AG08396 (cell line): ENCODE results near the gene EWSR1.

Experiments
- DNase-seq: peaks from one replicate; pipeline ENCODE4 v3.0.0; 2012; ENCODE audit warnings: low spot score, mixed read lengths

EWSR1 gene

DNA sequence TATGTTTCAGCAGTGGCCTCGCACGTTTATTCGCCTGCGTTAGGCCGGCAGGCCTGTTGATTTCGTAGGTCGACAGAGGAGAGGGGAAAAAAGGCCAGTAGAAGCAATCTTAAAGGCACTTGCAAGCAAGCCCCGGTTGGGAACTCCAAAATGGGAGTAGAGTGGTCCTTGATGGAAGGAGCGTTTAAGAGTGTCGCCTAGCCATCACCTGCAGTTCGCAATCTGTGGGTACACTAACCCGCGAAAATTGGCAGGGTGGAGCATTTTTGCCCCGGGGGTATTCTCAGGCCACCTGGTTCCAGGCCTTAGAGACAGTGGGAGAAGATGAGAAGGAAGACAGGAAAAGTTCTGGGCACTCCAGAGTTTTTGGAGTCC lies 1.1 kb downstream of the EWSR1 start:
- no peak for DNase-seq

DNA sequence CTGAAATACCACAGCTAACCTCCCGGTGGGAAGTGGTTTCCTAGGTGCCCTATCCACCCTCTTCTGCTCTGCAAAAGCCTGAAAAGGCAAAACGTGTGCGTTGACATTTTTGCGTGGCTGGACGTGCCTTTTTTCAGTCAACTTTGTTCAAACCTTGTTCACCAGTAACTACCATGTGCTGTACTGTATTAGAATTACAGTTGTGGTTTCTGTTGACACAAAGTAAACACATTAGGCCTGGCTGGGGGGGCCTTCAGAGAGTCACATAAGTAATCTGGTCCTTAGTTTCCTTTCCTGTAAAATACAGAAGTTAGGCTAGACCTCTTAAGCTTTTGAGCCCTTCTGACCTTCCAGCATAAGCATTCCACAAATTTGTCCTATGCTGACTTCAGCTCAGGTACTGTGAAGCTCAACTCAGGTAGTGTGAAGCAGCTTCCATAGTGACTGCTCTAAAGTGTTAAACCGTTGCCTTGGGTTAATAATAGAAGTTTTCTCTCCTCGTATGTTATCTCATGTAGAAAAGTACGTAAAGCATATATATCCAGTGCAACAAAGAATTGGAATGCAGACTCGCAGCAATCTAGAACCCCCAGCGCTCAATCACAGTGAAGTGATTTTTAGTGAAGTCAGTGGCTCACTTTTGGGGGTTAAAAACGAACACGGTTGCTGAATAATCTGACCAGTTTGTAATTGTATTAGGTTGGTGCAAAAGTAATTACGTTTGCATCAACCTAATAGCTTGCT lies 1.8 kb downstream of the EWSR1 start:
- DNase-seq, result no peak

DNA sequence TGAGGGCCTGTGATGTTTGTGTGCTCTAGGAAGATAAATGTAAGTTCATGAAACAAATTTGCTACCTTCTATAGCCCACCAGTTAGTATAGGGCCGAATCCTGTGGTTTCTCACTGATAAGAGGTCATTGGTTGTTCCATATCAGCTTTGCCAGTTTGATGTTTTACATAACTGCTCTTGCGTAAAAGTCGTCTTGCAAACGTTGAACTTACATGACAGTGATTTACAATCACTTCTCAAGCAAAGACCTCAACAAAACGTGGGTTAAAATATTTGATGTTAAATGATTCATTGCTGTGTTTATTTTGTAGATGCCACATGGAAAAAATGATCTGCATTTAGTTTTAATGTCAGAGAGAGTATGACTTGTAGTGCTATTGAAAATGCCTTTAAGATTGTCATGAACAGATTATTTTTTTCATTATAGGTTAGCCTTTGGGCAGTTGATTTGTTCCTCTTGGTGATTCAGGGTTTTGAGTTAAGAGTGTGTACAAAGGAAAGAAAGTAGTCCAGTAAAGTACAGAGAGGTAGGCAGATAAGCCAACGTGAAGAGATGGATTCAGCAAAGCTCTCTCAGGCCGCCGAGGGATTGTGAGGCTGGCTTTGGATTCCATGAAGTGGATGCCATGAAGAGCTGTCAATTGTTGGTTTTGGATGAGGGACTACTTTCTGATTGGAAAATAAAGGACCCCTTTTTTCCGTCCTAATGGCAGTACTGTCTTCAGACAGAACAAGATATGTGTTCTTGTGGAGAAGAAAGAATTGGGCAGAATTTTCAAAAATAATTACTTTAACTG lies 2.6 kb downstream of the EWSR1 start:
- DNase-seq, result no peak

DNA sequence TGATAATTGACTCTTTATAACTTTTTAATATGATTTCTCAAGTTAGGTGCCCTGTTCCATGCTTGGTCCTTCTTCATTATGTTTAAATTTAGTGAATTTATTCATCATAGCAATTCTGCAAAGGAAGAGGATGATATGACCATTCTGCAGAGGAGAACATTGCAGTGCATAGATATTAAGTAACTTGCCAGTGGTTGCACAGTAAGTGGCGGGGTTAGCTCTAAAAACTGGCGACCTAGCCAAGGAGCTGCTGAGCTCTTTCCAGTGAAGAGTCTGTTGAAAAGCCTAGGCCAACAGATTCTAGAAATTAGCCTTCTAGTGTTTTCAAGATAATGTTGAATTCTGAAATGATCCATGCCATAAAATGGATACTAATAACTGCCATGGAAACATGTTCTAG lies 4.6 kb downstream of the EWSR1 start:
- no peak for DNase-seq

DNA sequence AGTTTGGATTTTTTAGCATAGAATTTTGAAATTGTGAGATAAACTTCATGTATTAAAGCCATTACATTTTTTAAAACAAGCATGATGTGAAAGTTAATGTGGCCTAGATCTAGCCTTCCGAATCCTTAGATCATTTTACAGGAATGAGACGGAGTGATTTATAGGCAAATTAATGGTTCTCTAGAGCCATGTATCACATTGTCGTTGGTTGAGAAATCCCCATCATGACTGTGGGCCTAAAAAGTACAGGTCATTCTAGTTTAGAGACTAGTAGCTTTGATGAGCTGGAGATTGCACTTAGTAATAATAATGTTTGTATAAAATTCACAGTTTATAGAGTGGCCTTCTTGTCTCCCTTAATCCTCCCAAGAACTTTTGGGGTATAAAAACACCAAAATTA lies 7.1 kb downstream of the EWSR1 start:
- no peak for DNase-seq

DNA sequence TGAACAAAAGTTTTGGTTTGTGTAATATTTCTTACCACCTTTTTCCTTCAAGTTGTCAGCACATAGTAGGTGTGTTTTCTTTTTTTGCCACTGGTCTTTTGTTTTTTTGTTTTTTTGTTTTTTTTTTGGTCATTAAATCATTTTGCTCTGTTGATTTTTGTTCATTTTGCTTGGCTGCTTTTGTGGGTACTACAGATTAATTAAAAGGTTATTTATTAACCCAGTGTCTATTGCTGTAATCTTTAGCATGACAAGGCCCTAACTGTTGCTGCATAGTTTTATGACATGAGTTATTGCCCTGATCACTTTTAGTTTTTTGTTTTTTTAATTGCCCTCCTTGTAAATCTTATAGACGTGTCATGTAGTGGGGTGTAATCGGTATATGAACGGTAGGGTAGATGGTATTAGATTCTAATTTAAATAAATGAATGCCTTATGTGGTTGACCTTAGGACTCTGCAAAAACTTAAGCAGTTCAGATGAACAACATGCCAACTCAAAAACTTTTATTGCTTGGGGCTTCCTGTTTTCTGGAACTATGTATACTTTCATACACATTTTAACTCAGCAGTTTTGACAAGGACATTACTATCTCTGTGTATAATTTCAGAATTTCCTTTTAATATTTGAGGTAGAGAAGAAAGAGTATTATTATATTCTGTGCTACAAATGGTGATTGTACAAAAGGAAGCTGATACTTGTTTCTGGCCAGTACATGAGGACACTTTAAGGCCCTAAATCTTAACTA lies 7.9 kb downstream of the EWSR1 start:
- DNase-seq, result no peak

DNA sequence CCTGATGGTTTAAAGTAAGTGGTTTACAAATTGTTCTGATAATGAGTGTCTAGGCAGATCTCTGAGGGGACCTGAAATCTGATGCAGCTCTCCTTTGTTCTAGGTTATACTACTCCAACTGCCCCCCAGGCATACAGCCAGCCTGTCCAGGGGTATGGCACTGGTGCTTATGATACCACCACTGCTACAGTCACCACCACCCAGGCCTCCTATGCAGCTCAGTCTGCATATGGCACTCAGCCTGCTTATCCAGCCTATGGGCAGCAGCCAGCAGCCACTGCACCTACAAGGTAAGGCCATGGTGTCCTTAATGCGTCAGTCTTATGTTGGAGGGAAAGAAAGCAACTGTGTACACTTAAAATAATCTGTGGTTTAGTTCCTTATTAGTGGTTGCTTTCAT lies 9.9 kb downstream of the EWSR1 start:
- DNase-seq, result no peak

DNA sequence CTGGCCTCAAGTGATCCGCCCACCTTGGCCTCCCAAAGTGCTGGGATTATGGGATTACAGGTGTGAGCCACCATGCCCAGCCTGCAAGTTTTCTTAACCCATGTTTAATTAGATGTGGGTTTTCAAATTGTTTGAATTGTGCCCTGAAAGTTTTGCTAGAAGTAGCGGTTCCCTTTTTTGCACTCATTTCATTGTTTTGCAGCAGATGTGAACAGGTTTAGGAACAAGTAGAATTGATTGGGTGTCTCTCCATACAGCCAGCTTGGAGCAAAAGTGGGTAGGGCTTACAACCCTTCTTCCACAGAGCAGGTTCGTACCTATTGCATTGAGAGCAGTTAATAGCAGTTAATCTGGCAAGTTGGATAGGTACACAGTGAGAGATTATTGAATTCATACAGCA lies 16.1 kb downstream of the EWSR1 start:
- no peak for DNase-seq

DNA sequence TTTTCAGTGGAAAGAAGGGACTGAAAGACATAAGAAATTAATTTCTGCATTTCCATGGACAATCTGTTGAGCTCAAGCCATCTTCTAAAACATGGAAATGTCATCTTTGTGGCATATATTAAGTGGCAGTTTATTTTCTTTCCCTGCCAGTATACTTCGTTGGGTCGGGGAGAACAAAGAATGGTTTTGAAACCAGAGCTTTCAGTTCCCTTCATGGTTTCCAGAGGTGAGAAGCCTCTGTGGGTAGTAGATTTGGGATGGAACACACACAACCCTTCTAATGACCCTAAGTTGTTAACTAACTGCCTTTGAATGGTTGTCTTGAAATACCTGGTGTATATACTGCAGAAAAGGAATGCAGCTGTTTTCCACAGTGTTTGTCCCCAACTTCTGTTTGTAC lies 20.8 kb downstream of the EWSR1 start:
- DNase-seq, result no peak

DNA sequence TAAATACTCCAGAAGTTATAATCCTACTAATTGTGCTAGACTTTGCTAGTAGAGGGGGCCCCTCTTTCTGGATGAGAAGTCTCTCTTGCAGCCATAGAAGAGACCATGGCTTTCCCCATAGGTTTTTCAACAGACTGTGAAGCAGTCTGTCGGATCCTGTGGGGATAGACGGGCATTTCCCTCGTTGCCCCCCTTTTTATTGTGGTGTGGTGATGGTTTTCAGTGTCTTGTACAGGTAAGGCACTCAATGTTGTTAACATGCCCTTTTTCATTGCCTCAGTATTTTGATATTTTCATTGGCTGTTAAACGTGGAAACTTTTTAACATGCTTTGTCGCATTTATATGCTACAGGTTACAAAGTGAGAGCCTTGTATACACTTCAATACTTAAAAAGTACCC lies 22.0 kb downstream of the EWSR1 start:
- DNase-seq, result no peak

DNA sequence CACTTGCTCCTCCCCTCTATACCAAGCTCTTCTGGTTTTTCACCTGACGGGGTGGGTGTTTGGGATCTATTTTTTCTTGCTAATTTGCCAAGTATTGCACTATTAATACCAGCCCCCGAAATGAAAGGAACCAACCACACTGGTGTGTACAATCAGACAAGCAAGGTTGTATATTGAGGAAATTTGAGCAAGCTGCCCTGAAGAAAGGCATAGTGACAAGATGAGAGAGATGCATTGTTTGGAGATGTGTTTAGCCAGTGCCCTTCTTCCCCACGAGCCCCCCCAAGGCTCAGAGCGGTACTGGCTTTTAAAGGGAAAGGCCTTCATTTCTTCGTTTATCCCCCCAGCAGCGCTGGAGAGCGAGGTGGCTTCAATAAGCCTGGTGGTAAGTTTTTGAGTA lies 23.1 kb downstream of the EWSR1 start:
- DNase-seq, result no peak

DNA sequence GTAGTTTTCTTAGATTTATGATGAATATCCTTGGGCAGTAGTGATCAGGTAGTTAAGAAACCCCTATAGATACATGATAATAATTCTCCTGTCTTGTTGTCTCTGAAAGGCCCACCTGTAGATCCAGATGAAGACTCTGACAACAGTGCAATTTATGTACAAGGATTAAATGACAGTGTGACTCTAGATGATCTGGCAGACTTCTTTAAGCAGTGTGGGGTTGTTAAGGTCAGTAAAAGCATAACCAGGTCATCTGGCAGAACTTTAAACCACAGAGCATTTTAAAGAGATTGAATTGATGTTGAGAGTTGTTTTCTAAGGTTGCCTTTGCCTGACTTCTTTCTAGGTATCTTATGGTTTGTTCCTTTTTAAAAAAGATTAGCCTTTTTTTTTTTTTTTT lies 24.3 kb downstream of the EWSR1 start:
- DNase-seq, result no peak

DNA sequence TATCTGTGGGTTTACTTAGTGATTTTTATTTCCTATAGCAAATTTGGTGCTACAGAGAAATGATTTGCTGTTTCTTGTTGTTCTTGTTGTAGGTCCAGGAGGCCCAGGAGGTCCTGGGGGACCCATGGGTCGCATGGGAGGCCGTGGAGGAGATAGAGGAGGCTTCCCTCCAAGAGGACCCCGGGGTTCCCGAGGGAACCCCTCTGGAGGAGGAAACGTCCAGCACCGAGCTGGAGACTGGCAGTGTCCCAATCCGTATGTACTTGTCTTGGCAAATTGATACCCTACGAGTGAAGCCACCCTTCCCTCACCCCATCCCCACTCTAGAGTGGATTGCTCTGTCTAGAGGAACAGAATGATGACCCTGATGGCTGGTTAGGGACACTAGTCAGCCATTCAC lies 30.6 kb downstream of the EWSR1 start:
- DNase-seq, result no peak

DNA sequence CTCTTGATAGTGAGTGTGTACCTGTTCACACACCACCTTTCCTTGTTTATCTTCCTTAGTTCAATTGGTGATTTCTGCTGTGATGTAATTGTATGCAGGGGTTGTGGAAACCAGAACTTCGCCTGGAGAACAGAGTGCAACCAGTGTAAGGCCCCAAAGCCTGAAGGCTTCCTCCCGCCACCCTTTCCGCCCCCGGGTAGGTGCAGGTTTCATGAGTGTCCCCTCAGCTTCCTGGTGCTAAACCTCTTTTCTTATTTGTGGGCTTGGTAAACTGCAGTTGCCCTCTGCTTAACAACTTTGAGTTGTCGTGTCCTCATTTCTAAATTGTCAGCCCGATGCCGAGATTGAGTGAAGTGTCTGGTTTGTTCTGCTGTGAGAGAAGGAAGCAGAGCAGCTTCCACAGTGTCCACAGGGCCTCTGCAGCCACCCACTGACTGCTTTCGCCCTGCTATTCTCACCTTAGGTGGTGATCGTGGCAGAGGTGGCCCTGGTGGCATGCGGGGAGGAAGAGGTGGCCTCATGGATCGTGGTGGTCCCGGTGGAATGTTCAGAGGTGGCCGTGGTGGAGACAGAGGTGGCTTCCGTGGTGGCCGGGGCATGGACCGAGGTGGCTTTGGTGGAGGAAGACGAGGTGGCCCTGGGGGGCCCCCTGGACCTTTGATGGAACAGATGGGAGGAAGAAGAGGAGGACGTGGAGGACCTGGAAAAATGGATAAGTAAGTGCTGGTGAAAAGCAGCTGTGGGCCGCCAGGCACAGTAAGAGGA lies 31.2 kb downstream of the EWSR1 start:
- no peak for DNase-seq

DNA sequence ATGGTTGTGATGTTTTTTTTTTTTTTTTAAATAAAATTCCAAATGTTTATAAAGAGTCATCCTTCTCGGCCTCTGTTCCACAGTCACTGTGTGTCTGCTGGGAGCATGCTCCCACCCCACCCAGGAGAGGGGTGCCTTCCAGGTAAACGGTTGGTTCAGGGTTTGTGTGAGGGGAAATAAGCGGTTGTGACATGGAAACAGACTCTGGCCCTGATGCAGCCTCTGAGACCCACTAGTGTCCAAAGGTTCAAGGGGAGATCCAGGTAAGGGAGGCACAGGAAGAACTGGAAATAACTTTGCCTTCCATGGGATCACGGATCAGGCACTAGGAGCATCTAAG lies 32.4 kb downstream of the EWSR1 start:
- no peak for DNase-seq

DNA sequence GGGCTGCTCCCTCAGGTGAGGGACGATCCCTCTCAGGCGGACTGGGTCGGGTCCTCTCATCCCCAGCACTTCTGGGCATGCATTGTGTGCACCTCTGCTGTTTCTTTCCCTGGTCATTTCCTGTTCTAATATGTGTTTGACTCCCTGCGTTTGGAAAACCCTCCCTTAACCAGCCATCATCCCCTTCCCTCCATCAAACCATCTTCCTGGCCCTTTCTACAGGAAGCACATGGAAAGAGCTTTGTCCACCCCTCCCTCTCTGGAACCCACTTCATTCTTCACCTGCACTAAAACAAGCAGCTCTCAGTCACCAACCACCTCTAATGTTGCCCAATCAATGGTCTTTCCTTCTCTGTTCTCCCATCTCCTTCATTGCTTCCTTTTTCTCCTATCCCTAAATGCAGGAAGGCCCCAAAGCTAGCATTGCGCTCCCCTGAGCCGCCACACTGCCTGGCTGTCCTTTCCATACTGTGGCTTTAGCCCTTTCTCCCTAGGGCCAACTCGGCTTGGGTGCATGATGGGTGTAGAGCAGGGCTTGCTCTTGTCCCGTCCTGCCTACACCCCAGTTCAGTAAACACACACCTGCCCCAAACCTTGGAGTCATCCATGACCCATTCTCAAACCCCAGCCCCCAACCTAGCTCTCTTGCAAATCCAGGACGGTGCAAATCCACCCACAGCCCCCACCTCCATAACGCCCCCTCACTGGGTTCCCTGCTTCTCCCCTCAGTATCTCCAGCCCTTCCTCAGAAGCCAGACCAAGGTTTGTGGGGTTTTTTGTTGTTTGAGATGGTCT lies 32.9 kb downstream of the EWSR1 start:
- no peak for DNase-seq

DNA sequence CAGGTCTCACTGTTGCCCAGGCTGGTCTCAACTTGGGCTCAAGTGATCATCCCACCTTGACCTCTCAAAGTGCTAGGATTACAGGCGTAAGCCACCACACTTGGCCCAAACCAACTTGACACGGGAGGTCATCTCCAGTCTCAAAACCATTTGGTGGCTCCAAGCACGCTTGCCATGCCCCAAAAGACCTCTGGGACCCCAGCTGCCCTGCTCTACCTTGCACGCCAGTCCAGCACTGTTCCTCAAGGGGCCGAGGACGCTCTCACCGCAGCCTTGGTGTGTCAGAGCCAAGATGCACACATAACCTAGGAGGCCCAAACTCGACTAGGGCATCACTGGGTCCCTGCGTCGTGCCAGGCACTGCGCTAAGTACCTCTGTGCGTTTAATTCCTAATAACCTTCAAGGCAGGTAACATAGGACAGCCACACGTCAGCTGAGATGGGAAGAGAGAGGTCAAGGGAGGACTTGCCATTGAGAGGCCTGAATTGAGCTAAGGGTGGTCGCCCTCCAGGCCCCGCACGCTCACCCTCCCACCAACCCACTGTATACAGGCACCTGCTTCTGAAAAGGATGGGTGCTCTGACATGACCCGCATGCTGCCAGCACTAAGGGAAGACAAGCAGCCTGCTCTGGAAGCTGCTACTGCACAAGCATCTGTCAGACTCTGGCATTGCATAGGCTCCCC lies 33.8 kb downstream of the EWSR1 start:
- DNase-seq, result no peak

DNA sequence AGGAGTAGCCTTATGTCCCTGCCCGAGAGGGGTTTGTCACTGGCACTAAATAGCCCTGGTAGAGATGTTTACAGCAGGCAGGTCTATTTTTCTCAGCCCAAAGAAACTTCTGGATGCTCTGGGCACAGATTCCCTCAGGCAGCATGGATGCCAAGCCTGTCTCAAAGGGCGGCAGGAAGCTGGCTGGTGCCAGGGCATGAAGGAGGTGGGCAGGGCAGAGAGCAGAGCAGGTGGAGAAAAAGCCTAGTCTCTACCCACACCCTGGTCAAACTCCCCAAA lies 34.3 kb downstream of the EWSR1 start:
- DNase-seq, result no peak

DNA sequence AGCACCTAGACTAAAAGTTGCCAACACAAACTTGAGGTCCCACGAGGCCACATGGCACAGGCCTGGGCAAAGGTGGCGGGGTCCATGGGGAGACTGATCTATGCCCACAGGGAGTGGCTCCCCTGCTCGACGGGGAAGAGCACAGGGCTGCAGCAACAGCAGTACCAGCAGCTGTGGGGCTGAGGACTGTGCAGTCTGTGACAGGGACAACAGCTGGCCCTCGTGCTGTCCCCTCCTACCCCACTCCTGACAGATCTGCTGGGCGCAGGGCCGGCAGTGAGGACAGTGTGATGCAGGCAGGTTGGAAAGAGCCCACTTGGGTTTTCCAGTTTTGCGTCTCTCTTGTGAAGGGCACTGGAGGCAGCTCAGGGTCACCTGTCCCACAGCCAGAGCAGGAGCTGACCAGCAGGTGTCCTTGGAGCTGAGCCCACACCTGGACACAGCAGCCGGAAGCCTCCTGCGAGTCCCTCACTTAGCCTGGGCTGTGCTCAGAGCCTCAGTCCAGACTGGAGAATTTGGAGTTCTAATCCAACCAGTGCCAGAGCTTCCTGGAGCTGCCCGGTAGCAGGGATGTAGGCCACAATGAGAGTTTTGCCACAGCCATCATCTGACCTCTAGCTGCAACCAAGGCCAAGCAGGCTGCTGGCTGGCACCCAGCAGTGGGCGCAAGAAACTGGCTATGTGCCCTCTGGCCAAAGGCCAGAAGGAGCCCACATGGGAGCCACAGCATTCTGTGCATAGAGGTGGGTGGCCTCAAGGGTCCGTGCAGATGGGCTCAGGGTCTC lies 34.8 kb downstream of the EWSR1 start:
- no peak for DNase-seq

DNA sequence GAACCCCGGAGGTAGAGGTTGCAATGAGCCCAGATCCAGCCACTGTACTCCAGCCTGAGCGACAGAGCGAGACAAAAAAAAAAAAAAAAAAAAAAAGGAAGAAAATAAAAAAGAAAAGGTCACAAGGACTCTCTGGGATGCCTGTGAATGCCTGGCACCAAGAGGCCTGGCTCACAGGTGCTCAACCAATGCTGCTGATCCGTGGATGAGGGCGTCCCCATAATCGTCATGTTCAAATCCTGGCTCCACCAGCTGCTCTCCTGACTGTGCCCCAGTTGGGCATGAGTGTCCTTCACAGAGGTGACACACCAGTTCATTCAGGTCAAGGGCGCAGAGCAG lies 37.7 kb downstream of the EWSR1 start:
- DNase-seq, result no peak
